ENCODE measurements around the gene KDM6B. TPM values are rescaled to one million over a fixed set of nuclear protein-coding genes. Genes with fewer than 3 reads are reported as not detected.

Gene KDM6B
- total and polyA plus RNA-seq, 9 of the 15 experiments (the other 6 are each of a cell fraction or from before 2014, with no cell fraction given): 0.01 to 22.9 (median 2.2) TPM

- peak overlapping the region; percentile 92 for H3K4me2 ChIP-seq (ENCODE audit: insufficient read depth, low read length)
- H3K79me2 ChIP-seq (ENCODE audit: control insufficient read depth, insufficient read depth, low read length): peaks cover 62% of the 10 kb centered on the region
- no peaks in the 10 kb centered on the region for H3K27me3 ChIP-seq (ENCODE audit: control insufficient read depth in 2 of 2, insufficient read depth in 2 of 2, low read length in 2 of 2)
- FAIRE-seq (peak; percentile 73), DNase-seq (ENCODE audit: extremely low read depth in 1 of 4, low spot score in 3 of 4) (peak; percentile 63 to 87 (median 76)), ATAC-seq (peak; percentile 61)
- ChIA-PET POLR2A (interaction anchor here (0.7 to 1.2 kb wide), 4 partner anchors 9 to 16 kb away, joined by 3 to 8 read pairs (median 4); partner anchors contain the start of genes CYB5D1 and NAA38), CTCF (ENCODE audit: low intra/inter-chr PET ratio) (interaction anchor here (0.6 to 1.1 kb wide), 2 partner anchors 19 to 96 kb away, joined by 3 to 4 read pairs; no protein-coding TSS in a partner anchor)
- no TSS peak for BruUV-seq (replicated peaks)
- WGBS (ENCODE audit: insufficient coverage, low coverage, missing lambda C conversion rate): 1% methylated on average over 20 of the region's 34 CpGs
- peaks cover 4% of the 10 kb centered on the region for H4K20me1 ChIP-seq (replicated peaks; ENCODE audit: control insufficient read depth, insufficient read depth, low read length)
- no peaks in the 10 kb centered on the region for H3K9me3 ChIP-seq (replicated peaks; ENCODE audit: control insufficient read depth, insufficient read depth, low read depth, low read length)
- H3K4me3 ChIP-seq: peak overlapping the region; percentile 76
- H2AFZ ChIP-seq (ENCODE audit: low read depth, low read length): peak overlapping the region; percentile 81
- in situ Hi-C loops (cut with MboI) (no loop called here), intact Hi-C loops (cut with micrococcal nuclease) (no loop called here)
- H3K36me3 ChIP-seq (ENCODE audit: control insufficient read depth, insufficient read depth, low read length): peaks cover 23% of the 10 kb centered on the region; the same call in 2 of the 3 replicates
- peaks cover 42 to 60% of the 10 kb centered on the region in 2 experiments for H3K4me1 ChIP-seq (replicated peaks in 1 of 2; ENCODE audit: control insufficient read depth in 2 of 2, insufficient read depth in 2 of 2, low read length in 2 of 2)
- H3K9me1 ChIP-seq (ENCODE audit: control insufficient read depth, insufficient read depth, low read length): peaks cover 3% of the 10 kb centered on the region
- H3K9ac ChIP-seq (ENCODE audit: insufficient read depth in 1 of 2, low read depth in 2 of 2, low read length in 2 of 2): peak overlapping the region; percentile 97
- peak overlapping the region; percentile 99 for H3K27ac ChIP-seq (ENCODE audit: extremely low read depth, low read depth, low read length)
- TF ChIP-seq TAF1 (IDR thresholded peaks at IDR 0.05; ENCODE audit: control insufficient read depth, extremely low read depth, insufficient read depth, low read length, severe bottlenecking) (peak; percentile 6), ARID3A (IDR thresholded peaks at IDR 0.05; ENCODE audit: borderline replicate concordance, low read depth, low read length) (no peak), IFI16 (CRISPR knock-in tag; IDR thresholded peaks at IDR 0.05) (no peak), VEZF1 (CRISPR knock-in tag; IDR thresholded peaks at IDR 0.05) (peak; percentile 91), U2AF1 (optimal IDR thresholded peaks at IDR 0.05; ENCODE audit: low read depth, low read length) (no peak), ZFP36 (IDR thresholded peaks at IDR 0.05; ENCODE audit: low read depth, low read length, partially characterized antibody) (no peak), POLR2H (tag; IDR thresholded peaks at IDR 0.05; ENCODE audit: low read depth) (no peak), ZHX1 (conservative IDR thresholded peaks at IDR 0.05; ENCODE audit: low read length) (no peak), TCF3 (CRISPR knock-in tag; IDR thresholded peaks at IDR 0.05) (0 out of 2 replicates have a peak, but pooled peaks have one; percentile 9), SOX6 (IDR thresholded peaks at IDR 0.05) (peak; percentile 34; the same call in 1 of the 2 replicates), DLX4 (CRISPR knock-in tag; IDR thresholded peaks at IDR 0.05) (no peak), TOE1 (IDR thresholded peaks at IDR 0.05; ENCODE audit: borderline replicate concordance) (peak; percentile 61; the same call in 1 of the 2 replicates), TOE1 (CRISPR knock-in tag; IDR thresholded peaks at IDR 0.05; ENCODE audit: borderline replicate concordance, low read depth) (no peak), ZNF253 (CRISPR knock-in tag; conservative IDR thresholded peaks at IDR 0.05) (no peak), ZNF165 (CRISPR knock-in tag; IDR thresholded peaks at IDR 0.05; ENCODE audit: borderline replicate concordance) (no peak)
Observed at GRCh38 chr17:7841396-7841914, 7.4 kb downstream of the KDM6B start.

Data from K562 (cell line).